Neuron (in vitro differentiated cells): ENCODE measurements around the gene BICRA.
"Not testable (repeated sequence)": the region's sequence is repeated elsewhere in the genome, so short reads cannot be mapped to it uniquely, and the experiment has no call there.

Experiments
- H2AFZ ChIP-seq: one replicate; pipeline ENCODE4 v1.6.1; 2013; ENCODE audit warnings: low read depth, mild to moderate bottlenecking, inconsistent platforms, low read length, moderate library complexity
- H3K27me3 ChIP-seq: one replicate; pipeline ENCODE4 v1.6.1; 2013; ENCODE audit warnings: low read length; ENCODE audit not compliant: insufficient read depth
- H3K36me3 ChIP-seq: one replicate; pipeline ENCODE4 v1.6.1; 2013; ENCODE audit warnings: low read length; ENCODE audit not compliant: insufficient read depth
- H3K4me1 ChIP-seq: one replicate; pipeline ENCODE4 v1.6.1; 2013; ENCODE audit warnings: low read length; ENCODE audit not compliant: insufficient read depth
- H3K4me3 ChIP-seq: 2 replicates; pipeline ENCODE4 v1.5.1; 2013; ENCODE audit warnings: mild to moderate bottlenecking, low read length, moderate library complexity
- H3K9me3 ChIP-seq: one replicate; pipeline ENCODE4 v1.6.1; 2013; ENCODE audit warnings: low read length

BICRA gene

DNA sequence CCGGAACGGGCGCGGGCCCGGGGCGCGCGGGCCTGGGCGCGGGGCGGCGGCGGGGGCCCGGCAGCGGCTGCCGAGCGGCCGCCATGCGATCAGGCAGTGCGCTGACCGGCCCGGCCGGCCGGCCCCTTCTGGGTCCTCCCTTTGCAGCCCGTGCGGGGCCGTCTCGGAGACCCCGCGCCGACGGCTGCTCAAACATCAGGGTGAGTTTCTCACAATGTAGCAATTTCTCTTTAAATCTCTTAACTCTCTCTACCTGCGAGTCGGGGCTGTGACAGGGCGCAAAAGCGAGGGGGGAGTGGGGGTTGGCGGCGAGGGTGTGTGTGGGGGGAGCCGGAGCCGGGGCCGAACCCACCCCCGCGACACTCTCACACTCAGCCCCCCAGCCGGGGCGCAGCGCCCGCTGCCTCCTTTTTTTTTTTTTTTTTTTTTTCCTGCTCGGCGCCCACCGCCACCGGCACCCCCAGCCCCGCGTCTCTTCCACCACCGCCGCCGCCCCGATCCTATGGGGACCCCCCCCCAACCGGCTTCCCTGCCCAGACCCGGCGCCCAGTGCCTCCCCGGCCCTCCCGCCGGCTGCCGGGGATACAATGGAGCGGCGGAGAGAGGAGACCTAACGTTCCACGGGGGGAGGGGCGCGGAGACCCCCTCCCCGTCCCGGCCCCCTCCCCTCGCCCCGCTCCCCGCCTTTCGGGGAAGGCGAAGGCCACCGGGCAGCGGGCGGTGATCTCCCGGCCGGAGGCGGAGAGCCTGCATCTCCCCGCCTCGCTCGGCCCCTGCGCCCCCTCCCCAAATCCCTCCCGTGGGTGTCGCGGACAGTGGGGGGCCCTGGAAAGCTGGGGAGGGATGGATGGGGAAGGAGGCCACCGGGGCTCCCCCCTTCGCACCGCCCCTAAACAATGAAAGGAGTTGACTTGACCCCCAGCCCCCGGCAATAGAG, at the start of gene BICRA:
Gene BICRA (plus strand): TSS at position 166 of the 937 bp plus-strand sequence. CDS start 64,441 bp downstream, outside the sequence.
- no peaks in the 10 kb centered on the region for H3K27me3 ChIP-seq
- H3K9me3 ChIP-seq: peaks cover 2% of the 10 kb centered on the region
- H2AFZ ChIP-seq: peak within 1 kb of the TSS; percentile 85
- H3K4me1 ChIP-seq: peaks cover 35% of the 10 kb centered on the region
- no peaks in the 10 kb centered on the region for H3K36me3 ChIP-seq
- H3K4me3 ChIP-seq: peak within 1 kb of the TSS; percentile 87

DNA sequence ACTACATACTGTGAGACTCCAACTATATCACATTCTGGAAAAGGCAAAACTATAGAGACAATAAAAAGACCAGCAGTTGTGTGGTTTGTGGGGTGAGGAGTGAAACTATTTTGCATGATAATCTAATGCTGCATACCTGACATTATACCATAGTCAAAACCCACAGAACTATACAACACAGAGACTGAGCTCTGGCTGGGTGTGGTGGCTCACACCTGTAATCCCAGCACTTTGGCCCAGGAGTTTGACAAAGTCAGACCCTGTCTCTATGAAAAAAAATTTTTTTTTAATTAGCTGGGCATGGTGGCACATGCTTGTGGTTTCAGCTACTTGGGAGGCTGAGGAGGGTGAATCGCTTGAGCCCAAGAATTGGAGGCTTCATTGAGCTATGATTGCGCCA, 47.9 kb upstream of the BICRA start:
- Histone ChIP-seq H2AFZ (no peak overlapping the region), H3K4me1 (peaks cover 4% of the 10 kb centered on the region), H3K27me3 (peaks cover 3% of the 10 kb centered on the region), H3K9me3 (no peaks in the 10 kb centered on the region), H3K4me3 (no peak overlapping the region), H3K36me3 (no peaks in the 10 kb centered on the region)

DNA sequence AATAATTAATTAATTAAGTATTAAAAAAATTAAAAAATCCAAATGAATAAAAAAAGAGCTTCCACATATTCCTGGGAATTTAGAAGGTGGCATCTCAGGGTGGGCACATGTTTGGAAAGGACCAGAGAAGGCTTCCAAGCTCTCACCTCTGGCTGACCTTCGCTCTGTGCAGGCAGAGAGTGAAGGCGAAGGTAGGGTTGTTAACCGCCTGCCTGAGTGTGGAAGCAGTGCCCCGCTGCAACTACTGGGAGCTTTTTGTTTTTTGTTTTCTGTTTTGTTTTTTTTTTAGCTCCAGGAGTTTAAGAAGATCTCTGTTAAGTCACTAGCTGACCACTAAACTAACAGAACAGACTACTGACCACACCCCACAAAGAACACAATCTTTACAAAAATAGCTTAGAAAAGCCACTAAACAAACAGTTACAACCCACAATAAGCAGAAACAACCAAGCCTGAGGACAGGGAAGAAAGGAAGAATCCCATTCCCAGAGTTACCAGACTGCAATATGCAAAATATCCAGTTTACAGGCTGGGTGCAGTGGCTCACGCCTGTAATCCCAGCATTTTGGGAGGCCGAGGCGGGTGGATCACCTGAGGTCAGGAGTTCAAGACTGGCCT, 47.4 kb upstream of the BICRA start:
- Histone ChIP-seq H3K9me3 (no peaks in the 10 kb centered on the region), H3K27me3 (peaks cover 3% of the 10 kb centered on the region), H2AFZ (no peak overlapping the region), H3K4me3 (no peak overlapping the region), H3K4me1 (peaks cover 4% of the 10 kb centered on the region), H3K36me3 (no peaks in the 10 kb centered on the region)

DNA sequence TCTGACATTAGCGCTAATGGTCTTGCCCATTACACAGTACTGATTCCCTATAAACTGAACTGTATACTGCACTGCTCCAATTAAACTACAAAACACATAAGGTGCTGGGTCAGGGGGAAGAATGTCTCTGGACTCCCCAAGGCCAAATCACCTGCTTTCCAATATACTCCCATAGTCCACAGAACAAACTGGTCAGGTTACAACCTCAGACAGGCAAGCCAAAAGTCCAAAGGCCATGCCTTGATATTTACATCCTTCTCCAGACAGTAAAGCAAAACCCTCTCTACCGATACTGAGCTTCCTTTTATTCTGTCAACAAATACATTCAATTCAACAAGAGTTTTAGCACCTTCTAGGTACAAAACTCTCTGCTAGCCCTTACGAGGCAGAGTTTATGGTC, 44.9 kb upstream of the BICRA start:
- Histone ChIP-seq H3K9me3 (no peaks in the 10 kb centered on the region), H3K36me3 (no peaks in the 10 kb centered on the region), H2AFZ (no peak overlapping the region), H3K4me1 (peaks cover 4% of the 10 kb centered on the region), H3K27me3 (no peaks in the 10 kb centered on the region), H3K4me3 (no peak overlapping the region)

- H3K36me3 ChIP-seq: no peaks in the 10 kb centered on the region
- H3K4me1 ChIP-seq: no peaks in the 10 kb centered on the region
- H3K4me3 ChIP-seq: no peak overlapping the region
- no peaks in the 10 kb centered on the region for H3K9me3 ChIP-seq
- peaks cover 5% of the 10 kb centered on the region for H3K27me3 ChIP-seq
- no peak overlapping the region for H2AFZ ChIP-seq
Observed at GRCh38 chr19:47569331-47569730, 39.6 kb upstream of the BICRA start.

DNA sequence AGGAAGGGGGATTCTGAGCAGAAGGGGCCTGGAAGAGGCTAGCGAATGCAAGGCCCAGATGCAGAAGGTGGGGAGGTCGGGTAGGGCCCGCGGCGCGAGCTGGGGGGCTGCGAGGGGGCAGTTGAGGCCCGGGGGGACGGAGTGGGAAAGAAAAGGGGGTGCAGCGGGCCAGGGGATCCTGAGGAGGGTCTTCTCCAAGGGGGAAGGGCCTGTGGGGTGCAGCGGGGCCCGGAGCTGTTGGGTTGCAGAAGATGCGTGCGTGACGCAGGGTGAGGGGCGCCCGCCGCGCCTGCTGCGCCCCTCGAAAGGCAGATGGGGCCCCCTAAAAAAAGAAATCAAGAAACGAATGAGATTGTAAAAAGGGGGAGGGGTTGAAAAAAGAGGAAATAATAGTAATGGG, 36.3 kb upstream of the BICRA start:
- Histone ChIP-seq H3K36me3 (no peaks in the 10 kb centered on the region), H2AFZ (no peak overlapping the region), H3K27me3 (peaks cover 5% of the 10 kb centered on the region), H3K4me1 (no peaks in the 10 kb centered on the region), H3K4me3 (no peak overlapping the region), H3K9me3 (no peaks in the 10 kb centered on the region)

DNA sequence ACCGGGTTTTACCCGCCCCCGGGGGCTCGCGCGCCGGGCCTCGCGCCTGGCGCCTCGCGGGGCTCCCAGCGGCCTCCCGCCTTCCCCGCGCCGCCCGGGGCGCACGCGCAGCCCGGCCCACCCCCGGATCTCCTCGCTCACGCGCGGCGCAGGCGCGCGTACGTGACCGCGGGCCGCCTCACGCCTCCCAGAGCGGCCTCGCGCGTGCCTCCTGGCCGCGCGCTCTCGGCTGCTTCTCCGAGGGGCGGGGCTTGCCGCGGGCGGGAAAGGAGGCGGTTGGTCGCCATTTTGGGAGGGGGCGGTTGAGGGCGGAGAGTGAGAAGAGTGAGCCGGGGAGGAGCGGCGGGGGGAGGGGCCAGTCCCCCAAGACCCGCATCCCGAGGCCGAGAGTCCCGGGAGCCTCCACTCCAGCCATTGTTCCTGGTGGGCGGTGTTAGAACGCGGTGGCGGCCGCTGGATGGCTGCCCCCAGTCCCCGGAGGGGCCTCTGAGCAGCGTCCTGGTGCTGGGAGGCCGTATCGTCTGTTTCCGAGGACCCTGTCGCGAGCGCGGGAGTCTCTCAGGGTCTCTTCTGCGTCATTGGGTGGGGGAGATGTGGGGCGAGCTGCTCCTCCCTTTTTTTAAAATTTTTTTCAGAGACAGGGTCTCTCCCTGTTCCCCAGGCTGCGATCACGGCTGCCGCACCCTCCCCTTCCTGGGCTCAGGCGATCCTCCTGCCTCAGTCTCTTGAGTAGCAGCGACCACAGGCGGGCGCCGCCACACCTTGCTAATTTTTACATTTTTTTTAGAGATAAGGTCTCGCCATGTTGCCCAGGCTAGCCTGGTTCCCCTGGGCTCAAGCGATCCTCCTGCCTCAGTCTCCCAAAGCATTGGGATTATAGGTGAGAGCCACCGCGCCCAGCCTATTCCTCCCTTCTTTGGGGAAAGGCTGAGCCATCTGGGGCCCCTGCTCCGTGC, 35.6 kb upstream of the BICRA start, which contains the start of gene ZNF541:
Gene ZNF541 (minus strand): TSS at position 78 of the 956 bp plus-strand sequence. CDS start 17,292 bp downstream, outside the sequence.
- Histone ChIP-seq H3K4me1 (no peaks in the 10 kb centered on the region), H2AFZ (no peak within 1 kb of the TSS), H3K27me3 (peaks cover 5% of the 10 kb centered on the region), H3K9me3 (no peaks in the 10 kb centered on the region), H3K4me3 (no peak within 1 kb of the TSS), H3K36me3 (no peaks in the 10 kb centered on the region)

DNA sequence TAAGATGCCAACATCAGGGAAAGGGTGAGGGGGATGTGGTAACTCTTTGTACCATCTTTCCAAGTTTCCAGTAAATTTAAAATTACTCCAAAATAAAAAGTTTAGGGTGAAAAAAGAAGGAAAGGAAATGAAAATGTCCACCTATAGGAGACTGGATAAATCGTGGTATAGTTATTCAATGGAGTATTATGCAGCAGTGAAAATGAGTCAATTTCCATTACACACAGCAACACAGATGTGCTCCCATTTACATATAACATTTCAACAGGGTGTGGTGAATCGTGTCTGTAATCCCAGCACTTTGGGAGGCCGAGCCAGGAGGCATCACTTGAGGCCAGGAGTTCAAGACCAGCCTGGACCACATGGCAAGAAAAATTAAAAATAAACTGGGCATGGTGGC, 28.5 kb upstream of the BICRA start:
- H2AFZ ChIP-seq: no peak overlapping the region
- no peaks in the 10 kb centered on the region for H3K36me3 ChIP-seq
- H3K9me3 ChIP-seq: no peaks in the 10 kb centered on the region
- no peak overlapping the region for H3K4me3 ChIP-seq
- H3K4me1 ChIP-seq: no peaks in the 10 kb centered on the region
- no peaks in the 10 kb centered on the region for H3K27me3 ChIP-seq

DNA sequence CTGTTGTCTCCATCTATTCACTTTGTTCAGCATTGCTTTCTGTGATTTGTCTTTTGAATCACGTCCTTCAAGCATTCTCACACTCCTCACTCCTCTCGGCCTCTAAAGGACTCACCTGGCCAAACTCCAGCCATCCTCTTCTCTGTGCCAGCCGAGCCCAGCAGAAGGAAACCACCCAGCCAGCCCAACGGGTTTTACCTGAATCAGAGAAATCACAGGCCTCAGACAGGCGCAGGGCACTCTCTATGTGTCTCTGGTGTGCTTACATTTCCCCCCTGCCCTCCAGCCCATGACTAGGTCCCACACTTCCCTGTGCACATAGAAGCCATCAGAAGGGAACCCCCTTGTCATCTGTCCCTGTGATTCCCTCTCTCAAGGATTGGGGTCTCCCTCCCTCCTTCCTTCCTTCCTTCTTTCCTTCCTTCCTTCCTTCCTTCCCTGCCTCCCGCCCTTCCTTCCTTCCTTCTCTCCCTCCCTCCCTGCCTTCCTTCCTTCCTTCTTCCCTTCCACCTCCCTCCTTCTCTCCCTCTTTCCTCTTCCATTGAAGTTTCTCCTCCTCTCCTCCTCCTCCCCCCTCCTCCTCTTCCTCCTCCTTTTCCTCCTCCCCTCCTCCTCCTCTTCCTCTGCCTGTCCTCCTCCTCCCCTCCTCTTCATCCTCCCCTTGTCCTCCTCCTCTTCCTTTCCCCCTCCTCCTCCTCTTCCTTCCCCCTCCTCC, 27.2 kb upstream of the BICRA start:
- Histone ChIP-seq H3K36me3 (no peaks in the 10 kb centered on the region), H3K27me3 (no peaks in the 10 kb centered on the region), H3K9me3 (no peaks in the 10 kb centered on the region), H3K4me3 (no peak overlapping the region), H3K4me1 (no peaks in the 10 kb centered on the region), H2AFZ (no peak overlapping the region)

DNA sequence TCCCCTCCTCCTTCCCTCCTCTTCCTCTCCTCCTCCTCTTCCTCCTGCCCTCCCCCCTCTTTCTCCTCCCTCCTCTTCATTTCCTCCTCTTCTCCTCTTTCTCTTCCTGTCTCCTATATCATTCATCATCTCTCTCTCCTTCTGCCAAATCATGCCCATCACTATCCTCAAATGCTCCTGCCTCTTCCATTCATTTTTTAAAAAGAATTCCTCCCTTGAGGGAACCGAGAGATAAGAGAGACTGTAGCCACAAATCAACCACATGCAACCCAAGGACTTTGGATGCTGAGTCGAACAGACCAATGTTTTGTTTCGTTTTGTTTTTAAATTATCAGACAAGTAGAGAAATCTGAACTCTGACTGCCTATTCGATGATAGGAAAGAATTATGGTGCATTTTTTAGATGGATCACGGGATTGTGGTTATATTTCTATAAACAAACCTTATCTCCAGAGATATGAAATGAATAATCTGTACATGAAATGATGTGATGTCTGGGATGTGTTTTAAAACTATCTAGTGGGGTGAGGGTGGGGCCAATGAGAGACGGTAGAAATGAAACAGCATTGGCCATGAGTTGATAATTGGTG, 26.5 kb upstream of the BICRA start:
- H2AFZ ChIP-seq: no peak overlapping the region
- H3K4me1 ChIP-seq: no peaks in the 10 kb centered on the region
- peaks cover 2% of the 10 kb centered on the region for H3K9me3 ChIP-seq
- no peaks in the 10 kb centered on the region for H3K36me3 ChIP-seq
- no peaks in the 10 kb centered on the region for H3K27me3 ChIP-seq
- no peak overlapping the region for H3K4me3 ChIP-seq

GRCh38 chr19:47583161-47583560, 25.8 kb upstream of the BICRA start:
- H3K4me1 ChIP-seq, H3K9me3 ChIP-seq, H3K36me3 ChIP-seq, H2AFZ ChIP-seq, H3K27me3 ChIP-seq, H3K4me3 ChIP-seq: not testable (repeated sequence)

DNA sequence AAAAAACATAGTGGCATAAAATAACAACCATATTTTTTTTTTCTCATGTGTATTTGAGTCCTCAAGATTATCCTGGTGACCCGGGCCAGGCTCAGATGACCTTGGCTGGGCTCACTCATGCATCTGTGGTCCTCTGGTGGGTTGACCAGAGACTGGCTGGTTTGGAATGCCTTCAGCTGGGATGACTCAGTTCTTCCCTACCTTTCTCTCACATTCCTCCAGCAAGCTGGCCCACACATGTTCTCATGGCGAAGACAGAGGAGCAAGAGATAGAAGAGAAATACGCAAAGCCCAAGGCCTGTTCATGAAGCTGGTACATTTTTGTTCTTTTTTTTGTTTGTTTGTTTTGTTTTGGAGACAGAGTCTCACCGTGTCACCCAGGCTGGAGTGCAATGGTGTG, 21.6 kb upstream of the BICRA start:
- Histone ChIP-seq H2AFZ (no peak overlapping the region), H3K4me1 (no peaks in the 10 kb centered on the region), H3K27me3 (no peaks in the 10 kb centered on the region), H3K4me3 (no peak overlapping the region), H3K9me3 (peaks cover 2% of the 10 kb centered on the region), H3K36me3 (no peaks in the 10 kb centered on the region)
